HepG2 (cell line): ENCODE results near the gene GRK5. TPM values are rescaled to one million over a fixed set of nuclear protein-coding genes. Genes with fewer than 3 reads are reported as not detected.
A peak's percentile ranks its signal among the peaks of the same experiment; 100 is the strongest.

Experiments used
- CREB1 ChIP-seq, 2 experiments: fragments of 450-650 bp in 1 of 2; IDR thresholded peaks; 2 replicates each; pipeline ENCODE4 v1.6.1; 2016 to 2017; ENCODE audit warnings: control low read depth in 1 of 2, mild to moderate bottlenecking in 1 of 2, missing compliant biosample characterization in 1 of 2, missing genetic modification characterization in 1 of 2
- CSRNP1 ChIP-seq: sonication (generic); formaldehyde crosslinking; IDR thresholded peaks from 2 replicates; pipeline ENCODE4 v1.8.1; 2023; ENCODE audit warnings: mild to moderate bottlenecking, missing genetic modification reagents
- FIP1L1 ChIP-seq: fragments of 200-400 bp; formaldehyde crosslinking; IDR thresholded peaks from 2 replicates; pipeline ENCODE4 v1.6.1; 2018; ENCODE audit warnings: low read depth, mild to moderate bottlenecking, low read length, moderate library complexity, borderline replicate concordance; ENCODE audit not compliant: insufficient read depth
- RARA ChIP-seq: IDR thresholded peaks from 2 replicates; pipeline ENCODE4 v1.6.1; 2016; ENCODE audit warnings: missing genetic modification reagents, missing compliant biosample characterization
- SKI ChIP-seq: fragments of 450-650 bp; IDR thresholded peaks from one replicate; pipeline ENCODE4 v1.6.1; 2018; ENCODE audit warnings: mild to moderate bottlenecking; ENCODE audit not compliant: partially characterized antibody
- SMARCE1 ChIP-seq: fragments of 450-650 bp; IDR thresholded peaks from 2 replicates; pipeline ENCODE4 v1.6.1; 2017; ENCODE audit warnings: borderline replicate concordance
- SP2 ChIP-seq: sonication (generic); formaldehyde crosslinking; IDR thresholded peaks from 2 replicates; pipeline ENCODE4 v1.5.1; 2020; ENCODE audit warnings: mild to moderate bottlenecking, missing genetic modification reagents
- TARDBP ChIP-seq: sonication (generic); formaldehyde crosslinking; IDR thresholded peaks from 2 replicates; pipeline ENCODE4 v1.8.0; 2022; ENCODE audit warnings: mild to moderate bottlenecking, missing genetic modification reagents
- TFE3 ChIP-seq: IDR thresholded peaks from 2 replicates; pipeline ENCODE4 v1.6.1; 2016
- TMF1 ChIP-seq: sonication (generic); formaldehyde crosslinking; IDR thresholded peaks from 2 replicates; pipeline ENCODE4 v1.8.1; 2022; ENCODE audit warnings: low read depth, missing genetic modification reagents
- USF2 ChIP-seq, 2 experiments: sonication (generic) in 1 of 2; formaldehyde crosslinking in 1 of 2; IDR thresholded peaks; 2 replicates each; pipeline versions ENCODE4 v1.5.1 to v1.6.1; 2011 to 2020; ENCODE audit warnings: borderline replicate concordance in 1 of 2, low read depth in 1 of 2, low read length in 1 of 2, mild to moderate bottlenecking in 1 of 2, missing genetic modification reagents in 1 of 2, moderate library complexity in 1 of 2
- ZBTB4 ChIP-seq: sonication (generic); formaldehyde crosslinking; IDR thresholded peaks from 2 replicates; pipeline ENCODE4 v1.4.0; 2020; ENCODE audit warnings: missing genetic modification reagents, mild to moderate bottlenecking, borderline replicate concordance
- ZNF20 ChIP-seq: sonication (generic); formaldehyde crosslinking; IDR thresholded peaks from 2 replicates; pipeline ENCODE4 v1.4.0; 2020; ENCODE audit warnings: mild to moderate bottlenecking, moderate library complexity, missing genetic modification reagents
- ZNF33B ChIP-seq: sonication (generic); formaldehyde crosslinking; IDR thresholded peaks from 2 replicates; pipeline ENCODE4 v1.5.1; 2020; ENCODE audit warnings: mild to moderate bottlenecking, missing genetic modification reagents
- ZNF512B ChIP-seq: sonication (generic); formaldehyde crosslinking; IDR thresholded peaks from 2 replicates; pipeline ENCODE4 v1.5.1; 2020; ENCODE audit warnings: missing genetic modification reagents, mild to moderate bottlenecking, borderline replicate concordance
- polyA plus RNA-seq, 8 experiments: library from polyadenylated mRNA; depleted of rRNA in 3 of 8; stranded (reverse) in 7 of 8; unstranded in 1 of 8; fragments of >200 nt; fragmentation: Illumina TruSeq in 4 of 8; extraction: Trizol in 4 of 8; gene quantifications; 2 replicates each; pipeline versions ENCODE4 v1.2.1 to v1.2.3, GENCODE V29; 2011 to 2016; ENCODE audit warnings: low read depth in 4 of 8, missing spikeins in 1 of 8, mixed read lengths in 1 of 8; ENCODE audit not compliant: insufficient read depth in 1 of 8
- total RNA-seq, 5 experiments: library from RNA; depleted of rRNA; stranded (reverse); fragments of >200 nt; fragmentation: Illumina TruSeq; extraction: Trizol; gene quantifications; 2 replicates each; pipeline ENCODE4 v1.2.3, GENCODE V29; 2016; ENCODE audit warnings: low read depth in 1 of 5

Gene GRK5
- total and polyA plus RNA-seq, 2 of the 13 experiments (the other 11 are each of a cell fraction or from before 2014, with no cell fraction given) = 10.4 to 12.6 TPM

GRCh38 chr10:119206603-119207365 is 587 bp upstream of the GRK5 start (continued):
- TF ChIP-seq USF2 (IDR thresholded peaks at IDR 0.05; ENCODE audit: low read depth, low read length) (no peak), USF2 (CRISPR knock-in tag; IDR thresholded peaks at IDR 0.05; ENCODE audit: borderline replicate concordance) (no peak), TMF1 (CRISPR knock-in tag) (0 out of 2 replicates have a peak, but pooled peaks have one; percentile 47), CSRNP1 (CRISPR knock-in tag) (no peak), TFE3 (CRISPR knock-in tag) (0 out of 2 replicates have a peak, but pooled peaks have one; percentile 18), SKI (peak; percentile 66), SP2 (CRISPR knock-in tag) (no peak), ZNF512B (CRISPR knock-in tag) (no peak), RARA (no peak), ZBTB4 (no peak), ZNF33B (no peak), CREB1 (IDR thresholded peaks at IDR 0.05) (no peak), CREB1 (CRISPR knock-in tag; IDR thresholded peaks at IDR 0.05) (no peak), SMARCE1 (no peak), ZNF20 (CRISPR knock-in tag) (0 out of 2 replicates have a peak, but pooled peaks have one; percentile 2), TARDBP (CRISPR knock-in tag) (no peak), FIP1L1 (no peak)
